HG03039 (cell line): Measurements from ENCODE around the gene TNFAIP8L3.
"Not testable (repeated sequence)": the region's sequence is repeated elsewhere in the genome, so short reads cannot be mapped to it uniquely, and the experiment has no call there.

Experiments used
- ATAC-seq: cut with Tn5 transposase; IDR thresholded peaks from one replicate; pipeline ENCODE4 v1.9.1; 2021; ENCODE audit warnings: mild to moderate bottlenecking, moderate library complexity; ENCODE audit not compliant: unreplicated experiment

TNFAIP8L3 gene

GRCh38 chr15:51062736-51063135, 32.0 kb downstream of the TNFAIP8L3 start:
- ATAC-seq, result no peak

DNA sequence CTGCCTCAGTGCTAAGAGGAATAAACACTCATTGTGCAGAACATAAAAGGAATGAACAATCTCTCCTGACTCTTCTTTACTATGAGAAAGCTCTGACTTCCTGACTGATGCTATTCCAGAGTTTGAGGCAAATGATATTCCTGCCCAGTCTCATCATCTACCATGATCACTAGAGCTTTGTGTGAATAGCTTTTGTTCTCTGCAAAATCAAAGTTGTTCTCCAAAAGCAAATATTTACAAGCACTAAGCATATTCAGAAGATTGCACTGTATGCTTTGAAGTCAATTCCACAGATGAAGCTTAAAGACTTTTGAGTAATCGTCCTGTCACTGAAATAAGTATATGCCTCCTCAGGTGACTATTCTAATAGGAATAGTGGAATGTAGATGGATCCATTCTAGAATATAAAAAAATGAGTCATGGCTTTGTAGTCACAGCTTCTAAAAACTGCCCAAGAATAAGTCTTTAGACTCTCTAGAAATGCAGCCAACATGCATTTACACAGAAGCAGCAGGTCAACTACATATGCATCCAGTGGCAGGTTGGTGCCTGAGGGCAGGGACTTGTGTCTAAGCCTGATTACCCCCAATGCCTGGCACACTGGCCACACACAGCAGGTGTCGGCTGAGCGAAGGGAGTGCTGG, 34.6 kb downstream of the TNFAIP8L3 start:
- ATAC-seq, result no peak

DNA sequence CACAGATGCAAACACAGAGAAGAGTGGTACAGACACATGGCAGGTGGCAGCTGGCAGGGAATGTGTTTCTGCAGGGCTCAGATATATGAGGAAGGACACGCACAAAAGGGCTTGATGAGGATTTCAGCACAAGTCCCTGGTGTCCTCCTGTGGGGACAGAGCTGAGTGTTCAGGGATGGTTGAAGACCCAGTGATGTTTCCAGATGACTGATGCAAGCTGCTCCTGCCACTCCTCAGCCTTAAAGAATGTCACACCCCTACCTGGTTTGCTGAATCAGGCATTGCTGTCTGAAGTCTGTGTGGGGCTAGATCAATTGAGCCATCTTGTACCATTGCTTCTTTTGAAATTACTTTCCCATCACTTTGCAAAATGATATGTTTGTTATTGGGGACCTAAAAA, 40.2 kb downstream of the TNFAIP8L3 start:
- no peak for ATAC-seq

DNA sequence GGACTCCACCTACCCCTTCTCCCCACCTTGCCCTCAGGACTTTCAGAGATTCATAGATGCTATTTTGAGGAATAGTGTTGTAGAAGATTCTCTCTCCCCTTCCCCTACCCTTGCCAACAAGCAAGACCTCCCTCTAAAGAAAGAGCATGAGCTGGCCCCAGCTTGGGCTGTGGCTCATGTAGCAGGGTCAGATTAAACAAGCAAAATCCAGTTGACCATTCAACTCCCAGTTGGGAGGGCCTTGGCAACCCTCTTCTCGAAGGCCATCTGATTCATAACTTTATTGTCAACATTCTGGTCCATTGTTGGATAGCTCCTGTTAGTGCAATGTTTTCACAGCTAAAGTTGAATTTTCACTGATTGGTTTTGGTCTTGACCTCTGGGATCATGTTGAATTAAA, 41.1 kb downstream of the TNFAIP8L3 start:
- no peak for ATAC-seq

DNA sequence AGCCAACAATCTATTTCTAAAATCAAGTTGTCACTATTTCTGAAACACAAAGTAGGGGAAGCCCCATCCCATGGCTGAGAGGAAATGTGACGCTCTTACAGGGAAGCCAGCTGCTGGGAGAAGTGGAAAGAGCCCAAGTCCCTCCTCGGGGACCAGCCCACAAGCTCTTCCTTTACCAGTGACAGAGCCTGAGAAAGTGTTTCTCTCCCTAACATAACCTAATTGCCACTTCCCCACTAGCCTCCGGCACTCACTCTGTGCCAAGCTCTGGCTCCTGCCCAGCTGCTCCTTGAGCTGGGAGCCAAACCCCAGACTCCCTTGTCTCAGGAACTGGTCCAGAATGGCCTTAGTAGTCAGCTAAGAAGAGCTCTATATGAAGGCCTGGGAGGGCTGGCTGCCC, 42.9 kb downstream of the TNFAIP8L3 start:
- no peak for ATAC-seq

DNA sequence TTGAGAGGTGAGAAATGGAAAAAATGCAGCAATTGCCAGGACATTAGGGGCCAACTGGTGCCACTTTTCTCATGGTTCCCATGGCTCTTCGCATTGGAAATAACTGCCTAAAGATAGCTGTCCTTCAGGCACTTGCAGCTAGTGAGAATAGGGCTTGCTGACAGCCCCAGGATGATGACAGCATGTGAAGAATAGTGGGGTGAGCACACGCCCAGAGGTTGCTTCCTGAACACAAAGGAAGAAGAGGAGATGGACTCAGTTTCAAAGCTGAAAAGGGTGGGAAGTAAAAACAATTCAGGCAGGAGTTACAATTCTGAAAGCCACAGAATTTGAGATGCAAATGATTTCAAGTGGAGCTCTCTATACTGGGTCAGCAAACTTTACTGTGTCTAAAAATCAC, 45.6 kb downstream of the TNFAIP8L3 start:
- no peak for ATAC-seq

DNA sequence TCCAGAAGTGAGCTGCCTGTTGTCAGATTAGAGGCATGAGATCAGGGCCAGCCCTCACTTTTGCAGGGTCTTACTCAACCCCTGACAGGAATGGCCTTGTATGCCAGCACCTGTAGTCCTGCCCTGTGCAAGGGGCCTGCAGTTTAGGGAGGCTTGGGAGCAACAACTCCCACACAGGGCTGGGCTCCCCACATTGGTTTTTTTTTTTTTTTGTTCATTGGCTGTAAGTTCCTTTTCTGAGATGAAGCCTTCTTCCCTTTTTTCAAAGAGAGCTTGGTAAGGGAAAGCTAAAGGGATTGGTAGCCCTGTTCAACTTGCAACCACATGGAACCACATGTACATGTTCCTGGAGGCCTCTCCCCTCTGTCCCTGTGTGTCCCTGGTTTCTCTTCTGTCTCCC, 46.4 kb downstream of the TNFAIP8L3 start:
- no peak for ATAC-seq

DNA sequence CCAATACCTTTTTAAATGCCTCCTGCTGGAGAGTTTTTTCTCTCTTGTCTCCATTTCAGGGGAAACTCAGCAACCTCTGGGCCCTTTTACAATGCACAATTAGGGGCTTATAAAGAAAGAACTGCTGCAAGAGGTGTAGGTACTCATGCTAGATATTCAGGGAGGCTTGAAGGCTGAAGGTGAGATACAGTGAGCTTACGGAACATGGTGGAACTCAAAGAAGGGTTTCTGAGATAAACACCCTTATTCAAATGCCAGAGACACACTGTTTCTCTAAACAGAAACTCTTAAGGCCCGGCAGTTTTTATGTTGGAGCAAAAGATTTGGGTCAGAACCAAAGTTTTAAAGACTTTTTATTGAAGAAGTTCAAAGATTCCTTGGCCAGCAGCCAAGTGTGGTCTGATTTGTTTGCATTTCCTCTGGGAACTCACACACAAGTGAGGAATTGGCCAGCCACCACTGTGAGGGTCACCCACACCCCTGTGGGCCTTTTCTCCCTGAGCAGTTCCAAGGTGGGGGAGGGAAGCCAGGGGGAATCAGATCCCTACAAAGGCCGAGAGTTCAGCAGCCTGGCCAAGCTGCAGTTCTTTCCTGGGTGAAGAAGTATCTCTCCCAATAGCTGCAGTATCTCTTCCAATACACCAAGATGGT, 47.8 kb downstream of the TNFAIP8L3 start:
- ATAC-seq, result no peak

GRCh38 chr15:51046016-51046415, 48.7 kb downstream of the TNFAIP8L3 start:
- ATAC-seq, result no peak

DNA sequence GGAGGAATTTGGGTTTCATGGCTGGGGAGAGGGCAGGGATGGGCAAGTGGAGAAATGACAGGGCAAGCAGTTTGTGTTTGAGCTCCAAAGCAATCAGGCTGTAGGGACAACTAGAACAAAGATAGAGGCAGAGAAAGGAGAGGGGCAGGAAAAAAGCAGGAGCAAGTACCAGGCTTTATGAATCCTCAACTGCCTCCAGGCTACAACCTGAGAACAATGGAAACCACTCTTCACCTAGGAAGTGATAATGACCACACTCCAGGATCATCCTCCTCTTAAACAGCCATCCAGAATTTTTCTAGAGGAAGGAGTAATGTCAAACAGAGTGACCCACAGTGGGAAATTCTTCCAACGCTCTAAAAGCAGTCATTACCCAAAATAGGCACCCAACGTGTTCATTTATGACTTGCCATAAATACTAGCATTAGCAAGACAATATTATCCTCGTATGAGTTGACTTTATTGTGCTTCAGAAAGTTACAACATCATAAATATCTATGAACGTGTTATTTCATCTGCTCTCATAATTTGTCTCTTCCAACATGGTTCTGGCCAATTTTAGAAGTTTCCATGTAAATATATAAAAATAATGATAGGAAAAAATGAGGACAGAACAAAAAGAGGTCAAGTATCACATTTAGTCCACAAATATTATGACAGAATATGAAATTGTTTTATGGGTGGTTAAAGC, 50.5 kb downstream of the TNFAIP8L3 start:
- ATAC-seq, result no peak

DNA sequence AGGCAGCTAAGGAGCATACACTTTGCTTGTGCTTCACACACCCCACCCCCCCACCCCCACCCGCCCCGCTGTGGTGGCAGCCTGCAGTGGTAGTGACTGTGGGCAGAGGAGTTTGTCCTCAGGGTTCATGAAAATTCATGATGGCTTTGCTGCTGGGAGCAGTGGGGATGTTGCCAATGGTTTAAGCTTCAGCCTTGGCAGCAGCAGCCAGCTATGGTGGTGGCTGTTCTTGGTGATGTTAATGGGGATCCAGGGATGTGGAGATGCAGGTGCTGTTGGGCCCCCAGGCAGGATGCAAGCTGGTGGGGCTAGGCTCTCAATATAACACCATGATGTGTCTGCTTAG, 55.8 kb downstream of the TNFAIP8L3 start:
- no peak for ATAC-seq

DNA sequence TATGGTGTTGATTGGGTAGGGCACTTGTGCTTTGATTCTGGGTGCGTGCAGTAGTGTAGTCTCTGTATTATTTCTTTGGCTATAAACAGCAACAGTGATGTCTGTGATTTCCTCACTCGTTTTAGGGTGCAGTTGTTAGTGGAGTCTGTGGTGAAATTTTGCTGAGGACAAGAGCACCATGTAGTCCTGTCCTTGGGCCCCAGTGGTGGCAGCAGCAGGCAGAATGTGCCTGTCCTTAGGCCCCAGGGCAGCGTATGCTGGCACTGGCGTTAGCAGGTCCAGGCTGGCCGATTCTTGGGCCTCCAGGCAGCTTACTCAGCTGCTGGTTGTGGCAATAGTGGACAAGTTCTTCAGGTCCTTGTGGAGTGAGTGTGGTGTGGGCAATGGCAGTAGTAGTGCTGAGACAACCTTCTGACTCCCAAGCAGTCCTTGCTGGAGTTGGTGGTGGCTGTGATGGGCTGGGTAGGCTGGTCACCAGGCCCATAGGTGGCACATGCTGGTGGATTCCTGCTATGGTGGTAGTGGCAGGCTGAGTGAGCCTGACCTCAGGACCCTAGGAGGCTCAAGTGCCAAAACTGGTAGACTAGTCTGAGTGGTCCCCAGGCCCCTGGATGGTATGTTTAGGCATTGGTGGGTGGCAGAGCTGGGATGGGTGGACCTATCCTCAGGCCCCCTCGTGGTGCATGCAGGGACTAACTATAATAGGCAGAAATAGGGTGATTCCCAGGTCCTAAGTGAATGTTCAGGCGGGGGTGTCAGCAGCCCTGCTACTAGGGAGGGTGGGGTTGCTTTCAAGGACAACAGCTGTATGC, 56.3 kb downstream of the TNFAIP8L3 start:
- ATAC-seq, result no peak

DNA sequence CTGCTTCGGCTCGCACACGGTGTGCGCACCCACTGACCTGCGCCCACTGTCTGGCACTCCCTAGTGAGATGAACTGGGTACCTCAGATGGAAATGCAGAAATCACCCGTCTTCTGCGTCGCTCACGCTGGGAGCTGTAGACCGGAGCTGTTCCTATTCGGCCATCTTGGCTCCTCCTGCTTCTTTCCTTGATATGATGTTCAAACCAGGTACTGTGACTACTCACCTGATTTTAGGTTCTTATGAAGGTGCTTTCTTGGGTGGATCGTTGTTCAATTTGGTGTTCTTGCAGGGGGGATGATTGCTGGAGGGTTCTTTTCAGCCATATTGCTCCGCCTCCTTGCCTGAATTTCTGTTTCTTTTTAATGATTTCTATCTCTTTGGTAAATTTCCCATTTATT, 57.2 kb downstream of the TNFAIP8L3 start:
- not testable (repeated sequence) for ATAC-seq

DNA sequence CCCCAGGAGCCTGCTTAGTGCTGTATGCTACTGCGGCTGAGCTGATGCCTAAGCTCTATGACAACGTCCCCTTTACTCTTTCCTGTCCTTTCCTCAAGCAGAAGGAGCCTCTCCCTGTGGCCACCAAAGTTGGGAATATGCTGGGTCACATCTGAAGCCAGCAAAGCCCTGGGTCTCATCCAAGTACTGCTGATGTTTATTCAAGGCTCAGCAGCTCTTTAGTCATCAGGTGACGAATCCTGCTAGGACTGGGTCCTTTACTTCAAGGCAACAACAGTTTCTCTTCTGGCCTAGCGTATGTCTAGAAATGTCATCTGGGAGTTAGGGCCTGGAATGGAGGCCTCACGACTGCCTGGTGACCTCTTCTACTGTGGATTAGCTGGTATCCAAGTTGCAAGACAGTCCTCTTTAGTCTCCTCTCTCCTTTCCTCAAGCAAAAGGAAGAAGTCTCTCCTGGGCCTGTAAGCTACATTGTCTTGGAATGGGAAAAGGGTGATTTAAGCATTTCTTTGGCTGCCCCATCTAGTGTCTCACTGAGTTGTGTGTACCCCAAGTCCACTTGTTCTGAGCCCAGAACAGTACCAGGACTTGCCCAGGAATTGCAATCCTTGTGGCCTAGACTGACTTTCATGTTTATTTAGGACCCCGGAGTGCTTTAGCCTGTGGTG, 63.9 kb downstream of the TNFAIP8L3 start:
- ATAC-seq, result no peak

- no peak for ATAC-seq
These were observed 69.3 kb downstream of the TNFAIP8L3 start for GRCh38 chr15:51025454-51025846.

DNA sequence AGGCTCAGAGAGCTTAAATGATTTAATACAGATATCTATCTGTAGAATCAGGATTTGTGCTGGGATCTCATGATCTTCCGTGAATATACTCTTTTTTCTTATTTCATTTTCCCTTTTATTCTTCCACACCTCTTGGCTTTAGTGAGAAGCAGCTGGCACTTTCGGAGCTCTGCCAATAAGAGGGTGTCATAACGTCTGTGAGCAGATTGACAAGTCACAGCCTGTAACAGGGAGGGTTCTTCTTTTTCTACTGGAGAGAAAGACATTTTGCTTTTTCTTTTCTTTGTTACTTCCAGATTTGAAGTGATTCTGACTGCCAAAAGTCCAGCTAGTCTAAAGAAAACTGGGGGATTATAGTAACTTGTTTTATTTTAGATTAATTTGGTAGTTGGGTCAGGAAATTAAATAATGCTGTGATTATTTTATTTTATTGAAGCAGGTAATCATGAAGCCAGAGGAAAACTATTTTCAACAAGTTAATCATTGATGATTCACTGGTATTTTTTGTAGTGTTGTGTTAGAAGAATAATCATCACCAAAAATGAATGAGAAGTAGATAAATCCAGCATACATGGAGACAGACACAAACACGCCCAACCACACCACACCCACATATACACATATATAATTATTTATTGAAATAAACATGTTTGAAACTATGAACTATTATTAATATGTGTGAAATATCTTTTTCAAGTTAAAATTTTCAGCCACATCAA, 69.8 kb downstream of the TNFAIP8L3 start:
- no peak for ATAC-seq

DNA sequence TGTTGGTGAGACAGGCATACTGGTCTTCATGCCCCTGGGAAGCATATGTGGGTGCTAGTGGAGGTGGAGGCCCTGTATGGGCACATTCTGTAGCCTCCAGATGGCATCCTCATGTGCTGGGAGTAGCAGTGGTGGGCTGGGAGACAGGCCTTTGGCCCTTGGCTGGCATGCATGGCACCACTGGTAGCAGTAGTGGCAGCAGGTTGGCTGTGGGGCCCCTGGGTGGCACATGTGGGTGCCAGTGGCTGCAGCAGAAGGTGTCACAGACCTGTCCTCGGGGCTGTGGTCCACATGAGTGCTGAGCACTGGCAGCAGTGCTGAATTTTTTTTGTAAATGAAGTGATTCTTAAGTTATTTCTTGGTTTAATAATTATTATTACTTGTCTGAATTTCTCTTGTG, 71.2 kb downstream of the TNFAIP8L3 start:
- ATAC-seq, result no peak

DNA sequence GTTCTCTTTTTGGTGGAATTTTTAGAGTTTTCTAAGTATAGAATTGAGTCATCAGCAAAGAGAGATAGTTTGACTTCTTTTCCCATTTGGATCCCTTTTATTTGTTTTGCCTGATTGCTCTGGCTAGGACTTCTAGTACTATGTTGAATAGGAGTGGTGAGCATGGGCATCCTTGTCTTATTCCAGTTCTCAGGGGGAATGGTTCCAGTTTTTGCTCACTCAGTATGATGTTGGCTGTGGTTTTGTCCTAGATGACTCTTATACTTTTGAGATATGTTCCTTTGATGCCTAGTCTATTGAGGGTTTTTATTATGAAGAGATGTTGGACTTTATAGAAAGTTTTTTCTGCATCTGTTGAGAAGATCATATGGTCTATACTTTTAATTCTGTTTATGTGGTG, 72.5 kb downstream of the TNFAIP8L3 start:
- ATAC-seq, result no peak

DNA sequence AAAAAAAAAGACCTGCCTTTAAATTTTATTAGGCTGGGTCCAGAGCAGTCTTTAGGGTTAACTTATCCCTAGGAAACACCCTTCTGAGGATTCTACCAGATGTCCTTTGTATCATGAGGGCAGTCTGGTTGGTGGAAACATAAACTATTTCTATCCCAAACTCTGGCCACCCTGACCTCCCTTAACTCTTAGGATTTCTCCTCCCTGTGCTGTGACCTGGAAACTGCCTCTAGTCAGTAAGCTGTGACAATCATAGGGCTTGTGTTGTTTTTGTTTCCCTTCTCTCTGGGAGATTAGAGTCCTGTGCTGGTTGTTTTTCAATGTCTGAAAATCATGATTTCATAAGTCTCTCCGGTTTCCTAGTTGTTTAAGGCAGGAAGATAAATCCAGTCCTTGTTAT, 78.1 kb downstream of the TNFAIP8L3 start:
- no peak for ATAC-seq

DNA sequence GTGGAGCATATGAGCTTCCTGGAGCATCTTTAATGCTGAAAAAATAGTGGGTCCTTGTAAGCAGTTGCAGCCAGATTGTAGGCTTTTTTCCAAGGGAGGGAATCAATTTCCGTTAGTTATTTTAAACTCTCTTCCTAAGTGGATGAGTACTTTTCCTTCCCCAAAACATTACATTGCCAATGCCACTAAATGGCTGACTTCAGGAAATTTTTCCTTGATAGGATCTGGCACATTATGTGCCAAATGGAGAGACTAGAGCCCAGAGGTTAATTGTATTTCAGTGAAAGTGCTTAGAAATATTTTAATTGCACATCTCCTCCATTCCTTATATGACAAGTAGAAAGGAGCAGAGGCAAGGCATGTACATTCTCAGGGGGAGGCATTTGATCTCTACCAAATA, 83.5 kb downstream of the TNFAIP8L3 start:
- no peak for ATAC-seq
